Natural killer cell (primary cell): ENCODE measurements around the gene UST. TPM values are rescaled to one million over a fixed set of nuclear protein-coding genes. Genes with fewer than 3 reads are reported as not detected.

Experiments used
- ATAC-seq, 3 donors: fragments of 150-1000 bp in 2 of 3; fragments of 200-7000 bp in 1 of 3; cut with Tn5 transposase; 1 replicate in 1 of 3; 2 replicates in 2 of 3; pipeline ENCODE4 v1.10.0; 2021; ENCODE audit warnings: mild to moderate bottlenecking in 2 of 3, moderate library complexity in 2 of 3
- DNase-seq, 2 donors: peaks; one replicate each; pipeline versions ENCODE4 v3.0.0 to v3.0.0-alpha.2; 2013 to 2021; ENCODE audit warnings: mixed read lengths in 1 of 2
- H3K27ac ChIP-seq: one replicate; pipeline ENCODE4 v1.5.1; 2013; ENCODE audit warnings: mild to moderate bottlenecking, low read length
- H3K27me3 ChIP-seq: one replicate; pipeline ENCODE4 v1.6.1; 2013; ENCODE audit warnings: low read length; ENCODE audit not compliant: control insufficient read depth, insufficient read depth
- H3K36me3 ChIP-seq: one replicate; pipeline ENCODE4 v1.6.1; 2013; ENCODE audit warnings: low read length; ENCODE audit not compliant: control insufficient read depth, insufficient read depth
- H3K4me1 ChIP-seq: one replicate; pipeline ENCODE4 v1.6.1; 2013; ENCODE audit warnings: low read length; ENCODE audit not compliant: control insufficient read depth, insufficient read depth
- H3K4me3 ChIP-seq: one replicate; pipeline ENCODE4 v1.5.1; 2013; ENCODE audit warnings: low read length
- H3K9me3 ChIP-seq: one replicate; pipeline ENCODE4 v1.6.1; 2013; ENCODE audit warnings: low read length; ENCODE audit not compliant: control insufficient read depth, insufficient read depth
- H3K27ac Mint-ChIP-seq, 2 donors: one replicate each; pipeline ENCODE4 v1.8.0; 2022; ENCODE audit warnings: mild to moderate bottlenecking in 2 of 2, mixed read lengths in 2 of 2, moderate library complexity in 1 of 2
- H3K27me3 Mint-ChIP-seq, 2 donors: one replicate each; pipeline ENCODE4 v1.8.0; 2022; ENCODE audit warnings: low read depth in 2 of 2, mixed read lengths in 2 of 2
- H3K36me3 Mint-ChIP-seq: one replicate; pipeline ENCODE4 v1.8.0; 2022; ENCODE audit warnings: mixed read lengths
- H3K4me1 Mint-ChIP-seq, 2 donors: one replicate each; pipeline ENCODE4 v1.8.0; 2022; ENCODE audit warnings: mixed read lengths in 2 of 2
- H3K4me3 Mint-ChIP-seq: one replicate; pipeline ENCODE4 v1.8.0; 2022; ENCODE audit warnings: mild to moderate bottlenecking, moderate library complexity, mixed read lengths
- H3K9me3 Mint-ChIP-seq, 2 donors: one replicate each; pipeline ENCODE4 v1.8.0; 2022; ENCODE audit warnings: mixed read lengths in 2 of 2
- WGBS: methylation state at CpG from one replicate; pipeline ENCODE4 v1.1.7; 2013; ENCODE audit warnings: missing lambda C conversion rate; ENCODE audit not compliant: insufficient coverage; 5-methylcytosine and 5-hydroxymethylcytosine counted together
- intact Hi-C: fragments of 100-400 bp; cut with micrococcal nuclease; formaldehyde crosslinking; loops from one replicate; pipeline ENCODE4 v1.14.2; 2022
- total RNA-seq, 4 donors: library from RNA; stranded (reverse); fragments of 120-200 nt in 1 of 4; gene quantifications; one replicate each; pipeline versions ENCODE4 v1.2.3 to v1.2.4, GENCODE V29; 2013 to 2022
- TF ChIP-seq, protein P1 (sequence below): fragments of 200-600 bp; IDR thresholded peaks from one replicate; pipeline ENCODE4 v1.8.0; 2022; ENCODE audit warnings: antibody characterized with exemption

The UST gene
- total RNA-seq, 3 donors from 2014 or later (not counting 1 experiment from before 2014, with no cell fraction given), result 6.3 to 11.9 (median 10.6) TPM

DNA sequence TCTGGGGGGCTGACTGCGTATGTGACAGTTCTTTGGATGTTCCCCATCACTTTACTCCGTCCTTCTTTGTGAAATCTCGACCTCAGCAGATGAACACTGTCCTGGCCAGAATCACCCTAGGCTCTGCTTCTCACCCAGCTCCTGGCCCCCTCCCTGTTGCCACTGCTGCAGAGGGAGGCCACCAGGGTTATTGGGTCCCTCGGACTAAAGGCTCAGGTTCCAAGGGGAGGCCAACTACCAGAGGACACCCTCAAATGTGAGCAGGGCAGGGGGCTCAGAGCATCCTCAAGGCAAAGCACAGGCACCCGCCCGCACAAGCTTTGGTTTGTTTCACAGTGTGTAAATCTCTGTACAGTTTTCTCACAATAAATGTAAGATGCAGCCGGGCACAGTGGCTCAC lies 269.9 kb downstream of the UST start:
- Histone ChIP-seq H3K4me3 (no peak overlapping the region), H3K27me3 (no peaks in the 10 kb centered on the region), H3K4me1 (no peaks in the 10 kb centered on the region), H3K27ac (no peak overlapping the region), H3K36me3 (peaks cover 16% of the 10 kb centered on the region), H3K9me3 (no peaks in the 10 kb centered on the region)
- Mint-ChIP-seq H3K27me3 (no peaks in the 10 kb centered on the region), H3K4me3 (no peak overlapping the region), H3K36me3 (peaks cover 10% of the 10 kb centered on the region), H3K9me3 (no peaks in the 10 kb centered on the region), H3K4me1 (peaks cover 15% of the 10 kb centered on the region in 2 donors), H3K27ac (no peak overlapping the region)
- intact Hi-C loops, result no loop called here
- TF ChIP-seq, protein P1, sequence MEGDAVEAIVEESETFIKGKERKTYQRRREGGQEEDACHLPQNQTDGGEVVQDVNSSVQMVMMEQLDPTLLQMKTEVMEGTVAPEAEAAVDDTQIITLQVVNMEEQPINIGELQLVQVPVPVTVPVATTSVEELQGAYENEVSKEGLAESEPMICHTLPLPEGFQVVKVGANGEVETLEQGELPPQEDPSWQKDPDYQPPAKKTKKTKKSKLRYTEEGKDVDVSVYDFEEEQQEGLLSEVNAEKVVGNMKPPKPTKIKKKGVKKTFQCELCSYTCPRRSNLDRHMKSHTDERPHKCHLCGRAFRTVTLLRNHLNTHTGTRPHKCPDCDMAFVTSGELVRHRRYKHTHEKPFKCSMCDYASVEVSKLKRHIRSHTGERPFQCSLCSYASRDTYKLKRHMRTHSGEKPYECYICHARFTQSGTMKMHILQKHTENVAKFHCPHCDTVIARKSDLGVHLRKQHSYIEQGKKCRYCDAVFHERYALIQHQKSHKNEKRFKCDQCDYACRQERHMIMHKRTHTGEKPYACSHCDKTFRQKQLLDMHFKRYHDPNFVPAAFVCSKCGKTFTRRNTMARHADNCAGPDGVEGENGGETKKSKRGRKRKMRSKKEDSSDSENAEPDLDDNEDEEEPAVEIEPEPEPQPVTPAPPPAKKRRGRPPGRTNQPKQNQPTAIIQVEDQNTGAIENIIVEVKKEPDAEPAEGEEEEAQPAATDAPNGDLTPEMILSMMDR, result no peak
- ATAC-seq (no peak), DNase-seq (no peak)
- WGBS, result 93% methylated on average over 7 of the region's 7 CpGs

GRCh38 chr6:149020319-149020718 lies 273.5 kb downstream of the UST start:
- no peak for ATAC-seq
- DNase-seq, result no peak
- Mint-ChIP-seq H3K4me1 (peaks cover 0 to 7% of the 10 kb centered on the region in 2 donors), H3K4me3 (no peak overlapping the region), H3K36me3 (peaks cover 14% of the 10 kb centered on the region), H3K27ac (no peak overlapping the region), H3K9me3 (no peaks in the 10 kb centered on the region), H3K27me3 (no peaks in the 10 kb centered on the region)
- no peaks in the 10 kb centered on the region for H3K27me3 ChIP-seq
- intact Hi-C loops, result no loop called here
- H3K9me3 ChIP-seq, result no peaks in the 10 kb centered on the region
- no peaks in the 10 kb centered on the region for H3K4me1 ChIP-seq
- no peak overlapping the region for H3K27ac ChIP-seq
- TF ChIP-seq, protein P1, result no peak
- WGBS, result 98% methylated on average over 2 of the region's 3 CpGs
- peaks cover 34% of the 10 kb centered on the region for H3K36me3 ChIP-seq
- H3K4me3 ChIP-seq, result no peak overlapping the region

DNA sequence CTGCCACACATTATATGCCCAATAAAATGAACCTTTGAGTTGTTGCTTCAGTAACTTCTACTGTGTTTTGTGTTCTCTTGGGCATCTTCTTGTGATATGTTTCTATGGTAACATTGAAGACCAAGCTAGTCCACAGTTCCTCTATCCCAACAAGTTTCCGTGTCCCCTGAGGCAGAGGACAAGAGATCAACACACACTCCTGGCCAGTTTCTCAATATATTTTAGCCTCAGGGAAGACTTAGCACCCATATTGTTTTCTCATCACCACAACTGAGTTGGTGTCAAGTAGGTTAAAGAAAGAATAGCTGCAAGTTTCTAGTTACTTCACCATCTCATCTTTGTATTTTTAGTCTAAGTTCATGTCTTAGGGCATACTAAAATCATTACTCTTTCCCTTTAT lies 277.5 kb downstream of the UST start:
- H3K36me3 Mint-ChIP-seq, result peaks cover 14% of the 10 kb centered on the region
- H3K4me1 Mint-ChIP-seq, result peaks cover 5% of the 10 kb centered on the region in 2 donors
- Histone ChIP-seq H3K9me3 (no peaks in the 10 kb centered on the region), H3K36me3 (peaks cover 37% of the 10 kb centered on the region), H3K27ac (no peak overlapping the region), H3K4me1 (no peaks in the 10 kb centered on the region), H3K27me3 (no peaks in the 10 kb centered on the region), H3K4me3 (no peak overlapping the region)
- H3K4me3 Mint-ChIP-seq, result no peak overlapping the region
- WGBS, result 100% methylated on average over 1 of the region's 1 CpG
- ATAC-seq, result no peak
- H3K9me3 Mint-ChIP-seq, result peaks cover 0 to 3% of the 10 kb centered on the region in 2 donors
- no peak for DNase-seq
- H3K27ac Mint-ChIP-seq, result no peak overlapping the region
- no peaks in the 10 kb centered on the region for H3K27me3 Mint-ChIP-seq
- TF ChIP-seq, protein P1, result no peak
- intact Hi-C loops, result no loop called here

- Mint-ChIP-seq H3K4me3 (no peak overlapping the region), H3K27ac (no peak overlapping the region), H3K4me1 (peaks cover 5% of the 10 kb centered on the region in 2 donors), H3K9me3 (peaks cover 0 to 3% of the 10 kb centered on the region in 2 donors), H3K27me3 (no peaks in the 10 kb centered on the region), H3K36me3 (peaks cover 14% of the 10 kb centered on the region)
- no peaks in the 10 kb centered on the region for H3K4me1 ChIP-seq
- no peak overlapping the region for H3K4me3 ChIP-seq
- ATAC-seq (no peak), DNase-seq (no peak)
- no CpG with 5 or more reads among the region's 2 CpGs for WGBS
- H3K27ac ChIP-seq, result no peak overlapping the region
- H3K27me3 ChIP-seq, result no peaks in the 10 kb centered on the region
- H3K36me3 ChIP-seq, result peaks cover 31% of the 10 kb centered on the region
- TF ChIP-seq, protein P1, result no peak
- H3K9me3 ChIP-seq, result no peaks in the 10 kb centered on the region
- intact Hi-C loops, result loop anchor here (5.0 kb wide), 1 partner anchor 57 kb away; no protein-coding TSS in a partner anchor
These were observed 278.2 kb downstream of the UST start for GRCh38 chr6:149025061-149025460.
